ENCODE results near the gene SPTBN1.

SPTBN1 gene

GRCh38 chr2:54593249-54593648, 137.1 kb downstream of the SPTBN1 start:
- Mint-ChIP-seq H3K27ac (peak overlapping the region; percentile 54), H3K27me3 (no peaks in the 10 kb centered on the region), H3K4me3 (no peak overlapping the region), H3K4me1 (peaks cover 91% of the 10 kb centered on the region), H3K36me3 (peaks cover 47% of the 10 kb centered on the region), H3K9me3 (no peaks in the 10 kb centered on the region)
- no peak for DNase-seq
- CTCF ChIA-PET, result no interaction called here

- H3K4me1 Mint-ChIP-seq, result peaks cover 92% of the 10 kb centered on the region
- H3K27me3 Mint-ChIP-seq, result no peaks in the 10 kb centered on the region
- DNase-seq, result no peak
- H3K27ac Mint-ChIP-seq, result no peak overlapping the region
- no peak overlapping the region for H3K4me3 Mint-ChIP-seq
- H3K9me3 Mint-ChIP-seq, result no peaks in the 10 kb centered on the region
- CTCF ChIA-PET, result interaction anchor here (3.3 kb wide), 1 partner anchor 19 kb away, joined by 12 read pairs; no protein-coding TSS in a partner anchor
- peaks cover 51% of the 10 kb centered on the region for H3K36me3 Mint-ChIP-seq
Measured at GRCh38 chr2:54594048-54594447, 137.9 kb downstream of the SPTBN1 start.

- CTCF ChIA-PET, result interaction anchor here (0.6 to 3.3 kb wide), 3 partner anchors 20 to 37 kb away, joined by 3 to 12 read pairs (median 9); no protein-coding TSS in a partner anchor
- H3K4me3 Mint-ChIP-seq, result peak overlapping the region; percentile 58
- H3K36me3 Mint-ChIP-seq, result peaks cover 61% of the 10 kb centered on the region
- H3K27ac Mint-ChIP-seq, result peak overlapping the region; percentile 95
- H3K4me1 Mint-ChIP-seq, result peaks cover 92% of the 10 kb centered on the region
- no peak for DNase-seq
- no peaks in the 10 kb centered on the region for H3K27me3 Mint-ChIP-seq
- no peaks in the 10 kb centered on the region for H3K9me3 Mint-ChIP-seq
Measured at GRCh38 chr2:54595161-54595803, 139.2 kb downstream of the SPTBN1 start.

- DNase-seq, result peak; percentile 32
- H3K9me3 Mint-ChIP-seq, result no peaks in the 10 kb centered on the region
- peaks cover 65% of the 10 kb centered on the region for H3K36me3 Mint-ChIP-seq
- CTCF ChIA-PET, result interaction anchor here (0.7 to 3.3 kb wide), 6 partner anchors 16 to 71 kb away, joined by 3 to 12 read pairs (median 3); no protein-coding TSS in a partner anchor
- H3K27ac Mint-ChIP-seq, result peak overlapping the region; percentile 95
- H3K27me3 Mint-ChIP-seq, result no peaks in the 10 kb centered on the region
- H3K4me1 Mint-ChIP-seq, result peaks cover 92% of the 10 kb centered on the region
- H3K4me3 Mint-ChIP-seq, result peak overlapping the region; percentile 58
Measured at GRCh38 chr2:54595999-54596902, 140.1 kb downstream of the SPTBN1 start.

DNA sequence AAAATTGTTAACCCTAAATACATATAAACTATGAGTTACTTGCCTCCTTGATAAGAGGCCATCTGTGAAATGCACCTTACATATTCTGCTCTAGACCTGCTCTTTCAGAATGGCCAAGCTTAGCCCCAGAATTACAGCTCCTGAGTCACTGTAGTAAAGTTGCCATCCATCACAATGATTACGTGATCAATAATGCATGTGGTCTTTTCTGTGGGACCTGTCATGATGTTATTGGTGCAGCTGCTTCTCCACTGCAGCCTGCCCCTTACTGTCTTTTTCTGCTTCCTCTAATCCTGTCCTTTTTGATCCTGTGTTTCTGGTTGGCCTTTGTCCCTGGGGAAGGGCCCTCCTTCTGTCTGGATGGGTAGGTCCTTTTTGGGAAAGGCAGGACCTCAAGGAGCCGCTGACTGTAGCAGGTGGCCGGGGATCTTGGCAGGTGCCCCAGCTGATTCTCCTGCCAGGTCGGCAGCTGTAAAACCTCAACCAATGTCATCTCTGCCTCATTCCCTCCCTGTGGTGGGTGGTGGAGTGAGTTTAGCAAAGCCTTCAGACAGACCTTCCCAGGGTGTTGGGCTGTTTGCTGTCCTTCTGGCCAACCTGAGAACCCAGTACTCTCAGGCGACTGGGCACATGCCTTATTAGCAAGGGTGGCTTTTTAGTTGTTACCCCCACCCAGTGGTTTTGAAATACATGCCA, 141.2 kb downstream of the SPTBN1 start:
- CTCF ChIA-PET, result interaction anchor here (0.7 to 3.3 kb wide), 6 partner anchors 15 to 260 kb away, joined by 3 to 12 read pairs (median 3); no protein-coding TSS in a partner anchor
- H3K36me3 Mint-ChIP-seq, result peaks cover 74% of the 10 kb centered on the region
- peak overlapping the region; percentile 58 for H3K4me3 Mint-ChIP-seq
- DNase-seq, result peak; percentile 45
- peaks cover 93% of the 10 kb centered on the region for H3K4me1 Mint-ChIP-seq
- no peaks in the 10 kb centered on the region for H3K27me3 Mint-ChIP-seq
- no peaks in the 10 kb centered on the region for H3K9me3 Mint-ChIP-seq
- H3K27ac Mint-ChIP-seq, result peak overlapping the region; percentile 95

DNA sequence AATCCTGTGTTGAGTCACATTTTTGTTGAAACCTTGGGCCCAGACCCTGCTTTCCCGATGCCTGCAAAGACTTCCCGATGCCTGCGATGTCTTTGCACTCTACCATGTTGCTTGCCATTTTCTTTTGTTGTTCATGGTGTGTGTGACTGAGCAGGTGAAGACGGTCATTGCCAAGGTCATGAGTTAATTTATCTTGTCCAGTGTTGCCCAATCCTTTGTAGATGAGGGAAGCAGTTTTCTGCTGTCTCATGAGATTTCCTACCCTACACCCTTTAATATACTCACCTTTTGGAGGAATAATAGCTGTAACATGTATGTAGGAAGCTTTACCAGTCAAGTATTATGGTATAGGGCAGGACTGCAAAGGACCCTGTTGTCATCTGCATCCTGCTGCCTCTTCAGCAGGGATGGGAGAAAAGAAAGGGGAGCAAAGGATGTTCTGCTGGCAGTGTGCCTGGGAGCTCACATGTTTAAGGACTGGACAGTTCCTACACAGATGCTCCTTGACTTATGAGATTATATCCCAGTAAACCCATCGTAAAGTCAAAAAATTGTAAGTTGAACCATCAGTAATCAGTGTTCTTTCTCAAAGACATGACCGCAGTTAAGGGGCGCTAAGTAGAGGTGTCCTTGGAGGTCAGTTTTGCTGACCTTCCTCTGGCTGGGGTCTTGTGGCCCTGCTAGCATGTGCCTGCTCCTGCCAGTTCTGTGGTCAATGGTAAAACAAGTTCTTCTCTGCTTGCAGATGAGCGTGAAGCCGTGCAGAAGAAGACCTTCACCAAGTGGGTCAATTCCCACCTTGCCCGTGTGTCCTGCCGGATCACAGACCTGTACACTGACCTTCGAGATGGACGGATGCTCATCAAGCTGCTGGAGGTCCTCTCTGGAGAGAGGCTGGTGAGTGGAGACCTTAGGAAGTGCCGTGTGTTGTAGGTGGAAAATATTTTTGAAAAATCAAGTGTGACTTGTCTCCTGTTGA, 142.5 kb downstream of the SPTBN1 start:
- H3K36me3 Mint-ChIP-seq, result peaks cover 74% of the 10 kb centered on the region
- peaks cover 94% of the 10 kb centered on the region for H3K4me1 Mint-ChIP-seq
- H3K27me3 Mint-ChIP-seq, result no peaks in the 10 kb centered on the region
- H3K27ac Mint-ChIP-seq, result peak overlapping the region; percentile 80
- DNase-seq, result no peak
- no peak overlapping the region for H3K4me3 Mint-ChIP-seq
- H3K9me3 Mint-ChIP-seq, result no peaks in the 10 kb centered on the region
- CTCF ChIA-PET, result interaction anchor here (2.2 kb wide), 1 partner anchor 74 kb away, joined by 7 read pairs; no protein-coding TSS in a partner anchor

GRCh38 chr2:54599326-54599710, 143.2 kb downstream of the SPTBN1 start:
- no peaks in the 10 kb centered on the region for H3K9me3 Mint-ChIP-seq
- H3K36me3 Mint-ChIP-seq, result peaks cover 75% of the 10 kb centered on the region
- no peak for DNase-seq
- peaks cover 99% of the 10 kb centered on the region for H3K4me1 Mint-ChIP-seq
- H3K27me3 Mint-ChIP-seq, result no peaks in the 10 kb centered on the region
- CTCF ChIA-PET, result interaction anchor here (2.2 kb wide), 1 partner anchor 74 kb away, joined by 7 read pairs; no protein-coding TSS in a partner anchor
- H3K27ac Mint-ChIP-seq, result peak overlapping the region; percentile 80
- no peak overlapping the region for H3K4me3 Mint-ChIP-seq

- Mint-ChIP-seq H3K4me3 (no peak overlapping the region), H3K4me1 (peaks cover 100% of the 10 kb centered on the region), H3K27ac (peak overlapping the region; percentile 80), H3K36me3 (peaks cover 71% of the 10 kb centered on the region), H3K27me3 (no peaks in the 10 kb centered on the region), H3K9me3 (no peaks in the 10 kb centered on the region)
- DNase-seq, result peak; percentile 53
- CTCF ChIA-PET, result interaction anchor here (1.2 to 2.2 kb wide), 3 partner anchors 8 to 75 kb away, joined by 3 to 7 read pairs (median 3); no protein-coding TSS in a partner anchor
Measured at GRCh38 chr2:54599914-54600313, 143.8 kb downstream of the SPTBN1 start.

GRCh38 chr2:54601339-54601738, 145.2 kb downstream of the SPTBN1 start:
- no peaks in the 10 kb centered on the region for H3K9me3 Mint-ChIP-seq
- H3K27me3 Mint-ChIP-seq, result no peaks in the 10 kb centered on the region
- peaks cover 60% of the 10 kb centered on the region for H3K36me3 Mint-ChIP-seq
- CTCF ChIA-PET, result interaction anchor here (0.8 to 1.5 kb wide), 3 partner anchors 9 to 79 kb away, joined by 3 read pairs; no protein-coding TSS in a partner anchor
- H3K4me1 Mint-ChIP-seq, result peaks cover 100% of the 10 kb centered on the region
- no peak overlapping the region for H3K4me3 Mint-ChIP-seq
- no peak for DNase-seq
- peak overlapping the region; percentile 80 for H3K27ac Mint-ChIP-seq

DNA sequence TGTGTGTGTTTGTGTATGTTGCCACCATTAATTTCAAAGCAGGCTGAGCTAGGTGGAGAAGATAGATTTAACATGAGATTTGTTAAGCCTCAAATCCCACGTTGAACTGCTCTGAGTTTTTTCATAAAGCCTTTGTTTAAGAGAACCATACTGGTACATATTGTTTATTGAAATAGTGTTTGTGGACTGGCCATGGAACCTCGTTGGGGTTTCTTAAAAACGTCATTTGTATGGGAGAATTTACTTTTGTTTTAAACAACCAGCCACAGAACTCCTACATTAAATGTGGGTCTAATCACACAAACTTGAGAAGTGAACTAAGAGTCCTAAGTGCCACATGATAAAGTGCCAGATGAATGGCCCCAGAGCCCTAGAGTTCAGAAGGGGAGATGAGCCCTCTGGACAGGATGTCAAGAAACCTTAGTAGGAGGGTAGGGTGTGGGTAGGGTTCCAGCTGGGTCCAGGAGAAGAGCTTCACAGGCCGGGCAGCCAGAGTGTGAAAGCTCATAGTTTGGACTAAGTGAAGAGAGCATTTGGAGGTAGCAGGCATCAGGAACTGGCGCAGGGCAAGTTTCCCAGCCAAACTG, 146.7 kb downstream of the SPTBN1 start:
- Mint-ChIP-seq H3K27me3 (no peaks in the 10 kb centered on the region), H3K36me3 (peaks cover 62% of the 10 kb centered on the region), H3K9me3 (no peaks in the 10 kb centered on the region), H3K27ac (peak overlapping the region; percentile 64), H3K4me1 (peaks cover 94% of the 10 kb centered on the region), H3K4me3 (no peak overlapping the region)
- CTCF ChIA-PET, result interaction anchor here (0.6 kb wide), 1 partner anchor 41 kb away, joined by 3 read pairs; no protein-coding TSS in a partner anchor
- no peak for DNase-seq

GRCh38 chr2:54603357-54603756, 147.2 kb downstream of the SPTBN1 start:
- H3K4me3 Mint-ChIP-seq, result no peak overlapping the region
- DNase-seq, result no peak
- H3K27ac Mint-ChIP-seq, result peak overlapping the region; percentile 76
- H3K27me3 Mint-ChIP-seq, result no peaks in the 10 kb centered on the region
- peaks cover 61% of the 10 kb centered on the region for H3K36me3 Mint-ChIP-seq
- H3K9me3 Mint-ChIP-seq, result no peaks in the 10 kb centered on the region
- CTCF ChIA-PET, result interaction anchor here (1.3 kb wide), 1 partner anchor 496 kb away, joined by 3 read pairs; no protein-coding TSS in a partner anchor
- H3K4me1 Mint-ChIP-seq, result peaks cover 94% of the 10 kb centered on the region

GRCh38 chr2:54603796-54604195, 147.7 kb downstream of the SPTBN1 start:
- no peak for DNase-seq
- Mint-ChIP-seq H3K27me3 (no peaks in the 10 kb centered on the region), H3K9me3 (no peaks in the 10 kb centered on the region), H3K36me3 (peaks cover 59% of the 10 kb centered on the region), H3K4me1 (peaks cover 92% of the 10 kb centered on the region), H3K27ac (peak overlapping the region; percentile 76), H3K4me3 (no peak overlapping the region)
- CTCF ChIA-PET, result interaction anchor here (1.3 to 1.9 kb wide), 2 partner anchors 12 to 497 kb away, joined by 3 to 6 read pairs; no protein-coding TSS in a partner anchor
